CD4-positive, alpha-beta T cell treated with Interleukin-21 for 1 hour (primary cell): ENCODE measurements around the gene NPAS1.

Experiments used
- DNase-seq: peaks from one replicate; pipeline ENCODE4 v3.0.0-alpha.2; 2020

The NPAS1 gene

DNA sequence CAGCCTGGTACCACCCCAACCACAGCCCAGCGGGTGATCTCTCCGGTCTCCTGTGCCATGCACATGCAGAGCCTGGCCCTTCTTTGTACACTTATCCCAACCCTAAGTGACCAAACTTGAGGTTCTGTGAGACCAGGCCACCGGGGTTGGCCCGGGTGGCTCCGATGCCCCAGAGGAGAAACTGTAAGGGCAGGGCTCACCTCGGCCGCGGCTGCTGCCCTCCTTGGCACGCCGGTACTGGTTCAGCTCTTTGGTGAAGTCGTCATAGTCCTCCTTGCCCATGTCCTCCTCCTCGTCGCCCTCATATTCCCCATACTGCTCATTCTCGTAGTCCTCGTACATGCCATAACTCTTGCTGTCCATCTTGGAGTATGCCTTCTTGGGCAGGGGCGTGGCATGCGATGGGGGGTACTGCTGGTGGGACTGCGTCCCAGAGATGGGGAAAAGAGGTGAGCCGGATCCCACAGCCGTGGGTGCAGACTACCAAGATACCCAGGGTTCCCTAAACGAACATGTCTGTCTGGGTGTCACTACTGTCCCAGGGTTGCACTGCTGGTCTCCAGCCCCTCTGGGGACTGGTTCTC is 70.2 kb downstream of the NPAS1 start:
- DNase-seq = no peak

- DNase-seq = no peak
Observed at GRCh38 chr19:47093254-47093653, 73.6 kb downstream of the NPAS1 start.

GRCh38 chr19:47093841-47094240 is 74.2 kb downstream of the NPAS1 start:
- DNase-seq = no peak

GRCh38 chr19:47094557-47095475 is 75.2 kb downstream of the NPAS1 start:
- peak; percentile 73 for DNase-seq
